Dedifferentiated amniotic fluid mesenchymal stem cell (primary cell): ENCODE data around the gene EYA4.
"Not testable (repeated sequence)": the region's sequence is repeated elsewhere in the genome, so short reads cannot be mapped to it uniquely, and the experiment has no call there.

ENCODE experiments used
- DNase-seq: peaks from one replicate; pipeline ENCODE4 v3.0.0-alpha.2; 2016; ENCODE audit errors: extremely low spot score

The EYA4 gene

GRCh38 chr6:133397601-133398000 is 156.4 kb downstream of the EYA4 start:
- DNase-seq = not testable (repeated sequence)

- no peak for DNase-seq
These were observed 158.3 kb downstream of the EYA4 start for GRCh38 chr6:133399426-133399825.

- DNase-seq = no peak
These were observed 163.0 kb downstream of the EYA4 start for GRCh38 chr6:133404151-133404550.

GRCh38 chr6:133404728-133405127 is 163.6 kb downstream of the EYA4 start:
- DNase-seq = no peak

DNA sequence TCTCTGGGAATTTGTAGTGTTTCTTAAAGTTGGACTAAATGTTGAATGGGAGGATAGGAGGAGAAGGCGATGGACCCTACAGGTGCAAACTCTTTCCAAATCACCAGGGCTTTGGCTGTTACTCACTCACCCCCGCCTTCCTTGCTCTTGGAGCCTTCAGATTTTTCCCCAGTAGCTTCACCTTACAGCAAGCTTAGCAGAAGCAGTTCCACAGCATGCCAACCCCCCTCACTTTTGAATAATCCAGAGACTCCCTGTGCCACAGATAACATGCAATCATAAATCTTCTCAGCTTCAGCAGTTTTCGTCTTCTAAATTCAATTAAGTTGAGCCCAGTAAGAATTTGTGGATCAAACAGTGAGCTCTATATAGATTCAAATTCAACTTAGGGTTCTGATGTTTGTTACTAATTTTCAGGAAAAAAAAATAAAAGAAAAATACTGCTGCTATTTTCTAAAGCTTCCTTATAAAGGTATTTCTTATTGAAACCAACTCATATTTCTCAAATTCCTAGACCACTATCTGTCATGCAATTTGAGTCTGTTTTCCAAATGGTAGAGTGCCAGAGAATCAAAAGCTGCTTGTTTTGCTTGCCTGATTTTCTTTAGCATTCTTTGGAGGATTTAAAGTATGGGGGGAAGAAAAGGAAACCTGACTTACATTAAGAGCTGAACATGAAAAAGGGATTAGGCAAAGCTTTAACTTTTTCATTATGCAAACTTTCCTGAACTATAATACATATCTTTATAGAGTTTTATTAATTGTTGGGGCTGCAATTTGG is 166.4 kb downstream of the EYA4 start:
- DNase-seq = peak; percentile 69

DNA sequence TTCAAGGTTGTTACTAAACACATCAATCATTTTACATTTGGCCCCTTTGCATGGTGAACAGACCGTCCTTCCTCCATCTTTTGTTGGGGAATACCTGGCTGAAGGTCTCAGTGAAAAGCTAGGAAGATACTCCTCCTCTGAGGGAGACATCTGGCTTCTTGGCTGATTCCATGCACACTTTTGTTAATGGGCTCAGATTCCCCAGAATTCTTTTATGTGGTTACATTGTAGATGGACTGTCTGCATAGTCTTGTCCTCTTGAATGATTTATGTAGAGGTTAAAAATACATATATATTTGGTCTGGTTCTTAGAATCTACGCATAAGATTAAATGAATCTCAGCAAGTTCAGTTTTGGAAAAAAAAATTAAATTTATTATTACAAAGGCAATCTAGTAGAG is 167.0 kb downstream of the EYA4 start:
- no peak for DNase-seq

DNA sequence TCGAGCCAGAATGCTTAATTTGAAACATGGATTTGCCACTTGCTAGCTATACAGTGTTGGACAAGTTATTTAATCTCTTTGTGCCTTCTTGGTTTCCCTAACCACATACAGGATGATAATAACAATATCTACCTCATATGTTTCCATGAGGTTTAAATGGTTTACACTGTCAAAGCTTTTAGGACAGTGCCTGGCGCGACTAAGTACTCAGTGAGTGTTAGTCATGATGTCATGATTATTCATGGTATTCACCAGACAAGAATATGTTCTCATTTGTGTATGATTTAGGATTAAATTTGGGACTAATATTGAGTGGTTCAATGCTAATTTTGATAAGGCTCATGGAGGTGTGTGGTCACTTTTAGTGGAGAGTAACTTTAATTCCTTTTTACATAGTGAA is 167.4 kb downstream of the EYA4 start:
- no peak for DNase-seq

DNA sequence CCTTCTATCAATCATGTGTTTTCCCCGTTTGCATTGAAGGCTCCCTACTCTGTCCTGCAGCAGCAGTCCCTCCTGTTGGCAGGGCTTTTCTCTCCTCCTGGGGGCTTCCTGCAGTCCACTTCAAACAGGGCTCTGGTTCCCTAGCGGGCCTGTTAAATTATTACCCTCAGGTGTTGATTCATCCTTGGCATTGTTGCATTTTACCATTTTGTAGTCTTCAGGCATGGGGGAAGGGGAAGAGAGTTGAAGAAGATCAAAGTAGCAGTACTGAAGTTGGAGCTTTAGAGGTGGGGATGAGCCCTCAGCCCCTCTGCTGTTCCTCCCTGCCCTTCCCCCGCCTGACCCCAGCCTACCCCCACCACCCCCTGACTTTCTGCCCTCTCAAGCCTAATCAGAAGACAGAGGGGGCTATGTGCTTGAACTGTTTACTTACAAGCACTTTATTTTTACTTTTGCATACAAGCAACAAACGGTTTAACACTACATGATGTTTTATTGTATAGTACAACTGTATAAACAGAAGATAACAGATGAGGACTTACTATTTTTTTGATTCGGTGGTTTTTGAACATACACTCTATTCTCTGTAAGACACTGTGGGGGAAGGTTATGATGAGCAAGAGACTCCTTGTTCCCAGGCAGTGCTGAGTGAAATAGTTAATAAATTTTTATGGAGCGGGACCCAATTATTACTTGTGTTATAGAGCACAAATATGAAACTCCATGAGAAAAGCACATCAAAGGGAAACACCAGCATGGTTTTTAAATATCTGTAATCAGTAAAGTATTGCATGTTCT is 169.7 kb downstream of the EYA4 start:
- no peak for DNase-seq

DNA sequence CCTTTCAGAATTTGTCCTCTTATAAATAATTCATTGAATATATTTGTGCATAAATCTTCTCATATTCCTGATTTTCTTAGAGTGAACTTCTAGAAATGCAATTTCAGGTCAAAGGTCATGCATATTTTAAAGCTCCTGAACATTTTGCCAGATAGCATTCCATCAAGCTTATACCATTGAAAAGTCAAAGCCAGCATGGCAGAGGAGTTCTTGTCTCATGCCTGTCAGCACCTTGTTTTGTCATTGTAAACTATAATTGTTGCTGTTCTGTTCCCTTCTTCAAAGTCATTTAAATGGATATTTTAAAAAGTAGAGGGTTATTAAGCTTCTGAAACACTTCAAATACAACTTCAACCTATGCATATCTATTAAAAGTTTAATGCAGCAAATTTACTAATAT is 170.6 kb downstream of the EYA4 start:
- no peak for DNase-seq

- no peak for DNase-seq
These were observed 174.1 kb downstream of the EYA4 start for GRCh38 chr6:133415262-133415661.

- no peak for DNase-seq
These were observed 177.0 kb downstream of the EYA4 start for GRCh38 chr6:133418108-133418507.

DNA sequence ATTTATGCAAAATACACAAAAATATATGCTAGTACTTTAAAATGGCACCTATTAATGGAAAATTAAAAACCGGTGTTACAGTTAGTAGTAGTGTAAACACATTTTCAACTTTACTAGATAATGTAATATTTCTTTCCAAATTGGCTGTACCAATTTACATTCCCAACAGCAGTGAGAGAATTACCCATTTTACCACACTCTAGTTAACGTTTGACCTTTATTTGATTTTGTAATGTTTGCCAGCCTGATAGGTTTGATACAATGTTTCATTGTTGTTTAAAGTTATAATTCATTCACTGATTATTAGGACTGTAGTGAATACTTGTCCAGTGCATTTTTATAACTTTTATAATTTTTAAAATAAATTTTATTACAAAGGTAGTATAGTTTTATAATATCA is 182.1 kb downstream of the EYA4 start:
- DNase-seq = no peak

DNA sequence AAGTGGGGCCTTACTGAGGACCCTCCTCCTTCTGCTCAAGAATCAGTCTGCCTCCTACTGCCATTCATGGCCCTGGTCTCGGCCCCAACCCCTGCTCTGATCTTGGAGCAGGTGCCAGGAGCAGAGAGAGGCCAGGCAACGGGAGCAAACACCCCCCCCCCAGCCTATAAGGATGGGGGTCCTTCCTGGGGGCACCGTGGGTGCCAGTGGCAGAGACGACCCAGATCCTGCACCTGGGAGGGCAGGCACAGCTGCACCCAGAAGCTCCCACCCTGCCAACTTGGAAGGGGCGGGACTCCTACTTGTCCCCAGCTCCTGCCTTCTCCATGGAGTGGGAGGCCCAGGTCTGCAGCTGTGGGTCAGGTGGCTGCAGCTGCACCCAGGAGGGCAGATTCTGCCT is 183.2 kb downstream of the EYA4 start:
- no peak for DNase-seq

DNA sequence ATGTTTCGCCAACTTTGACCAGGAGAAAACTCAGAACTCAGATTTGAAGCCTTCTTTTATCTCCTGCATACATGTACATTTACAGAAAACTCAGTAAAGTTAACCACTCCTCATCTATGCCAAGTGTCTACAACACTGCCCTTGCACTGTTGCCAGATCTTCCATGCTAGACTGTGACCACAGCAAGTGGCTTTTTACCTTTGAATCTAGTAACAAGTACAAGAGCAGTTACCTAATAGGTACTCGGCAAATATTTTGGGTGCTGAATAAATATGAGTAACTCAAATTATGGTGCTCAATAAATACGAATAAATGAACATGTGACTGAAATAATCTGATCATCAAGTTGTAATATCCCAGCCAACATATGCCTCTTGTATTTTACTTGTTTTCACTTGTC is 184.9 kb downstream of the EYA4 start:
- no peak for DNase-seq

DNA sequence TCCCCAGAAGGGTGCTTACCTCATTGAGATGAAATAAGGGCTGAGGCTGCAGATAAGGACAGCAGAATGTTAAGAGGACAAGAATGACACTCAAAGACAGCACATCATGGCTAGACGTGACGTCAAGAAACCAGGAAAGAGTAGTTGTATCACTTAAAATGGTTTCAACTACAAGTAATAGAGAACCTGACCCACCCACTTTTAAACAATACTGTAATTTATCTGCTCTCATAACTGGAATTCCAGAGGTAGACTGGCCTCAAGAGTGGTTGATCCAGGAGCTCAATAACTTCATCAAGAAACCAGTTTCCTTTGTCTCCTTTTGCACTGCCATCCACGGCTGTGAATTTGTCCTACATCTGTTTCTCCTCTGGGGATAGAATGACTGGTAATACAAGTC is 187.1 kb downstream of the EYA4 start:
- no peak for DNase-seq

DNA sequence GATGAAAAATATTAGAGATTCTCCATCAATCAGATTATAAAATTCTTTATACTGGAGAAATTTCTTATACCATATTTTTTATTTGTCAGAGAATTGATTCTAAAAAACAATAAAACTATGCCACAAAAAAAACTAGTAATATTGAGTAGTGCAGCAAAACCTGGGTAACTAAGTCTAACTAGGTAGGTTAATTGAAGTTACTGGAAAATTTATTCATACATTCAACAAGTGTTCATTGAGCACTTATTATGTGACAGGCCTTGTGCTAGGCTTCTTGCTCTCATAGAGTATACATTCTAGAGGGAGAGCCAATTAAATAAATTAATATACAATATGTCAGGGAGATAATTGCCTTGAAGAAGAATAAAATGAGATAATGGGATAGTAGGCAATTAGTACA is 189.4 kb downstream of the EYA4 start:
- no peak for DNase-seq

GRCh38 chr6:133431031-133431430 is 189.9 kb downstream of the EYA4 start:
- no peak for DNase-seq

- DNase-seq = no peak
These were observed 191.1 kb downstream of the EYA4 start for GRCh38 chr6:133432021-133432989.

DNA sequence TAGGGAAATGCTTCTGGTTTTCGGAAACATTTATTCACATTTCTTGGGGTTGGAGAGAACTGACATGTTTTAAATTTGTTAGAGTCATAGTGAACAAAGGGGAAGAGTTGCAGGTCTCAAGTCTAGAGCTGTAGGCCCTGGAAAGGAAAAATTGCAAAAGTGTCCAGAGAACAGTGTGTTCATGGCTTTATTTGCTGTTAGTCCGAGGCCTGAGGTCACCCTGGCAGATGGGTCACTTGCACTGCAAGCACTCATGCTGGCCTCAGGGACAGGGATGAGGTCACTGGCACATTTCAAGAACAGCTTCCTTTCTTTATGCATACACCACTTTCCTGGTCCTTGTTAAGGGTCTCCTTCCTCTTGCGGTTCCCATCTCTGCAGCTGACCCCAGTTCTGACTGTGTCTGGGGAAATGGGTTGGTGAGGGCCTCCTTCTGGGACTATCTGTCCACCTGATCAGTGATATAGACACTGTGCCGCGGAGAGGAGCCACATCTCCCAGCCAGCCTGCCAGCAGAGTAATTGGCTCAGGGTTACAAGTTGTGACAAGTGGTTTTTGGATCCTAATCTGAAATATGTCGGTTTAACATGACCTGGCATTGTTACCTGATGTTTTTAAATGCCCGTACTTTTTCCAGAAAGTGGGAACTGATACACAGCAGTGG is 194.0 kb downstream of the EYA4 start:
- DNase-seq = no peak

DNA sequence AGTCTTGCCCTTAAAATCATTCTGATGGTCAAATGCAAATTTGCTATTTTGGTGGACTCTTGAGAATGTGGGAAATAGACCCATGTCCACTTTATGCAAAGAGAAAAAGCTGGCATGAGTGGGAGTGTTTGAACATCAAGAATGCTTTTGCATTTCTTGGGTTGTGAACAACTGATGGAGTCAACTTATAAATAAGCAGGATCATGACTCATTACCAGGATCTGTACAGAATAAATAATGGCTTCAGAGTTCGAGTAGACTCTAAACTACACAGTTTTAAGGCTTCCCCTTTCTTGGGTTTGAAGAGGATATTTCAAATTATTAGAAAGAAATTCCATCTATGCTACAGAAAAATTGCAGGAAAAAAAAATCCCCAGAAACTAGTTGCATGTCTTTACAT is 195.5 kb downstream of the EYA4 start:
- DNase-seq = peak; percentile 24

GRCh38 chr6:133441491-133441890 is 200.3 kb downstream of the EYA4 start:
- DNase-seq = no peak

DNA sequence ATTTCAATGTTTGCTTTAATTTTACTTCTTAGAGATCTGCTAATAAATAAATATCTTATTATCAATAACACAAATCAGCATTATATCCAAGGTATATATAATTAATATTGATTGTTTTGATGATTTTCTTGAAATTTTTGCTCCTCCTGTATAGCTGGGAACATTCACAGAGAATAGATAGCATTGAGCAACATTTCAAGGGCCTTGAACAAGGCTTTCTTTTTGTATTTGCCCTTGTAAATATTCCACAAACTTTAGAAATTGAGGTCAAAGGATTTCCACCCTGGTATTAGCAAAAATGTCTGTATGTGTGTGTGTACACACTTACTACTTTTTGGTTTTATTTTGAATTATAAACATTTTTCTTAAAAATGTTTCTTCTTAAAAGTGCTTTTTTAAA is 205.6 kb downstream of the EYA4 start:
- no peak for DNase-seq
